Measurements from ENCODE around the gene LMCD1.
A peak's percentile ranks its signal among the peaks of the same experiment; 100 is the strongest.

Gene LMCD1

GRCh38 chr3:8484409-8485140 lies 17.0 kb upstream of the LMCD1 start:
- DNase-seq (ENCODE audit: low read depth in 3 of 3) = no peak

GRCh38 chr3:8485141-8485870 lies 16.3 kb upstream of the LMCD1 start:
- DNase-seq (ENCODE audit: low read depth in 3 of 3) = no peak

GRCh38 chr3:8485943-8486342 lies 15.7 kb upstream of the LMCD1 start:
- no peak for DNase-seq (ENCODE audit: low read depth in 3 of 3)

- no peak for DNase-seq (ENCODE audit: low read depth in 3 of 3)
Measured at GRCh38 chr3:8486434-8486833, 15.2 kb upstream of the LMCD1 start.

GRCh38 chr3:8486936-8487335 lies 14.7 kb upstream of the LMCD1 start:
- no peak for DNase-seq (ENCODE audit: low read depth in 3 of 3)

GRCh38 chr3:8488411-8488810 lies 13.2 kb upstream of the LMCD1 start:
- no peak for DNase-seq (ENCODE audit: low read depth in 3 of 3)

- no peak for DNase-seq (ENCODE audit: low read depth in 3 of 3)
Measured at GRCh38 chr3:8488877-8489276, 12.7 kb upstream of the LMCD1 start.

GRCh38 chr3:8489278-8489792 lies 12.3 kb upstream of the LMCD1 start:
- no peak for DNase-seq (ENCODE audit: low read depth in 3 of 3)

- DNase-seq (ENCODE audit: low read depth in 3 of 3) = no peak
Measured at GRCh38 chr3:8490079-8490552, 11.5 kb upstream of the LMCD1 start.

GRCh38 chr3:8491271-8492144 lies 10.1 kb upstream of the LMCD1 start:
- no peak for DNase-seq (ENCODE audit: low read depth in 3 of 3)

GRCh38 chr3:8492744-8493511 lies 8.7 kb upstream of the LMCD1 start:
- DNase-seq (ENCODE audit: low read depth in 3 of 3) = no peak

GRCh38 chr3:8493744-8494143 lies 7.9 kb upstream of the LMCD1 start:
- DNase-seq (ENCODE audit: low read depth in 3 of 3) = no peak

- no peak for DNase-seq (ENCODE audit: low read depth in 3 of 3)
Measured at GRCh38 chr3:8494327-8494726, 7.3 kb upstream of the LMCD1 start.

GRCh38 chr3:8497582-8497981 lies 4.0 kb upstream of the LMCD1 start:
- no peak for DNase-seq (ENCODE audit: low read depth in 3 of 3)

- no peak for DNase-seq (ENCODE audit: low read depth in 3 of 3)
Measured at GRCh38 chr3:8499181-8499611, 2.4 kb upstream of the LMCD1 start.

- DNase-seq (ENCODE audit: low read depth in 3 of 3) = no peak
Measured at GRCh38 chr3:8500319-8500988, 1.2 kb upstream of the LMCD1 start.

GRCh38 chr3:8500989-8501370 lies 643 bp upstream of the LMCD1 start:
- no peak for DNase-seq (ENCODE audit: low read depth in 3 of 3)

- DNase-seq (ENCODE audit: low read depth in 3 of 3) = no peak
Measured at GRCh38 chr3:8503461-8503860, 1.8 kb downstream of the LMCD1 start.

- DNase-seq (ENCODE audit: low read depth in 3 of 3) = peak in 1 of 3 donors; percentile 11
Measured at GRCh38 chr3:8503871-8504610, 2.4 kb downstream of the LMCD1 start.

GRCh38 chr3:8504611-8504973 lies 3.0 kb downstream of the LMCD1 start:
- no peak for DNase-seq (ENCODE audit: low read depth in 3 of 3)
